Measurements from ENCODE around the gene ORAI2. TPM values are rescaled to one million over a fixed set of nuclear protein-coding genes. Genes with fewer than 3 reads are reported as not detected.

Gene ORAI2
- polyA plus RNA-seq, 2 of the 4 experiments (the other 2 are of a cell fraction), result 12.8 to 22.1 TPM

GRCh38 chr7:102439963-102440795 lies 6.8 kb downstream of the ORAI2 start:
- 37% methylated on average over 17 of the region's 17 CpGs for WGBS (ENCODE audit: missing lambda C conversion rate)
- ATAC-seq (peak; percentile 93 to 94), DNase-seq (ENCODE audit: low read depth in 1 of 2, low spot score in 1 of 2) (peak; percentile 70 to 89), FAIRE-seq (no peak)
- Histone ChIP-seq H3K4me3 (no peak overlapping the region), H3K9me3 (no peaks in the 10 kb centered on the region), H3K4me1 (peaks cover 15% of the 10 kb centered on the region), H3K27ac (peak overlapping the region; percentile 44 to 65; a peak in 5 of 6 replicates), H3K4me2 (peak overlapping the region; percentile 64)
- POLR2A ChIA-PET, result no interaction called here
- CTCF ChIA-PET, result interaction anchor here (0.9 to 2.6 kb wide), 6 partner anchors 17 to 35 kb away, joined by 3 to 9 read pairs (median 3); no protein-coding TSS in a partner anchor
- no peak for TF ChIP-seq HOXA7 (CRISPR knock-in tag; IDR thresholded peaks at IDR 0.05)
- TF ChIP-seq, protein P1, sequence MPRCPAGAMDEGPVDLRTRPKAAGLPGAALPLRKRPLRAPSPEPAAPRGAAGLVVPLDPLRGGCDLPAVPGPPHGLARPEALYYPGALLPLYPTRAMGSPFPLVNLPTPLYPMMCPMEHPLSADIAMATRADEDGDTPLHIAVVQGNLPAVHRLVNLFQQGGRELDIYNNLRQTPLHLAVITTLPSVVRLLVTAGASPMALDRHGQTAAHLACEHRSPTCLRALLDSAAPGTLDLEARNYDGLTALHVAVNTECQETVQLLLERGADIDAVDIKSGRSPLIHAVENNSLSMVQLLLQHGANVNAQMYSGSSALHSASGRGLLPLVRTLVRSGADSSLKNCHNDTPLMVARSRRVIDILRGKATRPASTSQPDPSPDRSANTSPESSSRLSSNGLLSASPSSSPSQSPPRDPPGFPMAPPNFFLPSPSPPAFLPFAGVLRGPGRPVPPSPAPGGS (IDR thresholded peaks at IDR 0.05), result no peak
- TF ChIP-seq, protein P2, sequence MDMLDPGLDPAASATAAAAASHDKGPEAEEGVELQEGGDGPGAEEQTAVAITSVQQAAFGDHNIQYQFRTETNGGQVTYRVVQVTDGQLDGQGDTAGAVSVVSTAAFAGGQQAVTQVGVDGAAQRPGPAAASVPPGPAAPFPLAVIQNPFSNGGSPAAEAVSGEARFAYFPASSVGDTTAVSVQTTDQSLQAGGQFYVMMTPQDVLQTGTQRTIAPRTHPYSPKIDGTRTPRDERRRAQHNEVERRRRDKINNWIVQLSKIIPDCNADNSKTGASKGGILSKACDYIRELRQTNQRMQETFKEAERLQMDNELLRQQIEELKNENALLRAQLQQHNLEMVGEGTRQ (IDR thresholded peaks at IDR 0.05), result no peak
- TF ChIP-seq EP300 (IDR thresholded peaks at IDR 0.05), result no peak
- TF ChIP-seq FOSL2 (IDR thresholded peaks at IDR 0.05), result no peak
- TF ChIP-seq FOSL2 (CRISPR knock-in tag; IDR thresholded peaks at IDR 0.05), result peak; percentile 75
- TF ChIP-seq MAX (IDR thresholded peaks at IDR 0.05), result 0 out of 2 replicates have a peak, but pooled peaks have one; percentile 27

DNA sequence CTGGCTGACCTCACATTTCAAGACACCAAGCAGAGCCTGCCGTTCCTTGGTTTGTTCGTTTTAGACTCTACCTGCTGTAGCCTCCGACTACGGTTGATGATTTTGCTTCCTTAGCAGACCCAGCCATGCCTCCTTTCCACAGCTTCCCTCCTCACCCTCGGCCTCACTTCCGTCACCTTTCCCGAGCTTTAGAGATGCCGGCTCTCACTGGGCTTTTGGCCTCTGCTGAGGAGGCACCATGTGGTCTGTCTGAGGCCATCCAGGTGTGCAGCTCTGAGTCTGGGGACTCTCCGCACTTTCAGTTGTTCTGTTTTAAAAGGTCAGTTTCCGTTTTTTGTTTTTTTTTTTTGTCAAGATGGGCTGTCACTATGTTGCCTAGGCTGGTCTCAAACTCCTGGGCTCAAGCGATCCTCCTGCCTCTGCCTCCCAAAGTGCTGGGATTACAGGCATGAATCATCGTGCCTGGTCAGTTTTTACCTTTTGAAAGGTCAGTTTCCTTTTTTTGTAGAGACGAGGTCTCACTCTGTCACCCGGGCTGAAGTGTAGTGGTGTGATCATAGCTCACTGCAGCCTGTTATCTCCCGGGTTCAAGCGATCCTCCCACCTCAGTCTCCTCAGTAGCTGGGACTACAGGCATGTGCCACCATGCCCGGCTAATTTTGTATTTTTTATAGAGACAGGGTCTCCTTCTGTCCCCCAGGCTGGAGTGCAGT lies 11.7 kb downstream of the ORAI2 start:
- no peak overlapping the region for H3K4me3 ChIP-seq
- DNase-seq (ENCODE audit: low read depth in 1 of 2, low spot score in 1 of 2), result no peak
- ChIA-PET CTCF (interaction anchor here (1.5 to 1.8 kb wide), 2 partner anchors 11 to 32 kb away, joined by 4 read pairs; no protein-coding TSS in a partner anchor), POLR2A (no interaction called here)
- ATAC-seq, result no peak
- no peak overlapping the region for H3K27ac ChIP-seq
- no peaks in the 10 kb centered on the region for H3K9me3 ChIP-seq
- 85% methylated on average over 17 of the region's 17 CpGs for WGBS (ENCODE audit: missing lambda C conversion rate)
- H3K4me1 ChIP-seq, result peaks cover 7% of the 10 kb centered on the region
- FAIRE-seq, result no peak
- H3K4me2 ChIP-seq, result no peak overlapping the region
- TF ChIP-seq EP300 (IDR thresholded peaks at IDR 0.05) (no peak), KDM5A (IDR thresholded peaks at IDR 0.05) (no peak), RFX5 (IDR thresholded peaks at IDR 0.05) (no peak), ZNF302 (CRISPR knock-in tag; IDR thresholded peaks at IDR 0.05) (no peak), SREBF2 (IDR thresholded peaks at IDR 0.05) (no peak)

DNA sequence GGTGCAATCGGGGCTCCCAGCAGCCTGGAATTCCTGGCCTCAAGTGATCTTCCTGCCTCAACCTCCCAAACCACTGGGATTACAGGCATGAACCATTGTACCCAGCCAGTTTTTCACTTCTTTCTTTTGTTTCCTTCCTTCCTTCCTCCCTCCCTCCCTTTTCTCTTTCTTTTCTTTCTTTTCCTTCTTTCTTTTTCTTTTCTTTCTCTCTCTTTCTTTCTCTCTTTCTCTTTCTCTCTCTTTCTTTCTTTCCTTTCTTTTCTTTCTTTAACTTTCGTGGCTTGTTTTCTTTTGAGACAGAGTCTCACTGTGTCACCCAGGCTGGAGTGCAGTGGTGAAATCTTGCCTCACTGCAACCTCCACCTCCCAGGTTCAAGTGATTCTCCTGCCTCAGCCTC lies 12.3 kb downstream of the ORAI2 start:
- TF ChIP-seq, protein P3, sequence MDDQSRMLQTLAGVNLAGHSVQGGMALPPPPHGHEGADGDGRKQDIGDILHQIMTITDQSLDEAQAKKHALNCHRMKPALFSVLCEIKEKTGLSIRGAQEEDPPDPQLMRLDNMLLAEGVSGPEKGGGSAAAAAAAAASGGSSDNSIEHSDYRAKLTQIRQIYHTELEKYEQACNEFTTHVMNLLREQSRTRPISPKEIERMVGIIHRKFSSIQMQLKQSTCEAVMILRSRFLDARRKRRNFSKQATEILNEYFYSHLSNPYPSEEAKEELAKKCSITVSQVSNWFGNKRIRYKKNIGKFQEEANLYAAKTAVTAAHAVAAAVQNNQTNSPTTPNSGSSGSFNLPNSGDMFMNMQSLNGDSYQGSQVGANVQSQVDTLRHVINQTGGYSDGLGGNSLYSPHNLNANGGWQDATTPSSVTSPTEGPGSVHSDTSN (IDR thresholded peaks at IDR 0.05), result no peak
- TF ChIP-seq NR3C1 (IDR thresholded peaks at IDR 0.05), result no peak
- TF ChIP-seq EP300 (IDR thresholded peaks at IDR 0.05), result no peak
- TF ChIP-seq TFCP2L1 (CRISPR knock-in tag; IDR thresholded peaks at IDR 0.05), result no peak
- no peak for TF ChIP-seq TP53 (CRISPR knock-in tag; IDR thresholded peaks at IDR 0.05)
- TF ChIP-seq POLR2A (IDR thresholded peaks at IDR 0.05; ENCODE audit: low read length), result no peak
- TF ChIP-seq CHD4 (IDR thresholded peaks at IDR 0.05; ENCODE audit: borderline replicate concordance), result no peak
- TF ChIP-seq SMC3 (IDR thresholded peaks at IDR 0.05), result no peak
- no peak for TF ChIP-seq CBX2 (IDR thresholded peaks at IDR 0.05; ENCODE audit: borderline replicate concordance, low read depth)
- TF ChIP-seq, protein P1 (IDR thresholded peaks at IDR 0.05), result no peak
- no peaks in the 10 kb centered on the region for H3K9me3 ChIP-seq
- DNase-seq (ENCODE audit: low read depth in 1 of 2, low spot score in 1 of 2), result no peak
- POLR2A ChIA-PET, result no interaction called here
- CTCF ChIA-PET, result interaction anchor here (1.8 kb wide), 1 partner anchor 33 kb away, joined by 4 read pairs; no protein-coding TSS in a partner anchor
- H3K4me1 ChIP-seq, result peaks cover 2% of the 10 kb centered on the region
- H3K27ac ChIP-seq, result no peak overlapping the region
- no peak overlapping the region for H3K4me3 ChIP-seq
- ATAC-seq, result no peak
- 59% methylated on average over 2 of the region's 2 CpGs for WGBS (ENCODE audit: missing lambda C conversion rate)
- FAIRE-seq, result no peak
- H3K4me2 ChIP-seq, result no peak overlapping the region
